Neutrophil (primary cell): ENCODE measurements around the gene HPN.

Source experiments
- H3K27ac ChIP-seq: fragments of 200-600 bp; sonication (generic); 2 replicates; pipeline ENCODE4 v1.5.1; 2016; ENCODE audit warnings: mild to moderate bottlenecking, moderate library complexity
- H3K27me3 ChIP-seq: fragments of 200-600 bp; sonication (generic); 2 replicates; pipeline ENCODE4 v1.6.0; 2016; ENCODE audit warnings: mild to moderate bottlenecking
- H3K36me3 ChIP-seq: fragments of 200-600 bp; sonication (generic); 2 replicates; pipeline ENCODE4 v1.5.1; 2017
- H3K4me1 ChIP-seq, 2 experiments: fragments of 200-600 bp in 1 of 2; sonication (generic) in 1 of 2; 1 replicate in 1 of 2; 2 replicates in 1 of 2; pipeline versions ENCODE4 v1.5.1 to v1.6.1; 2013 to 2016; ENCODE audit warnings: low read depth in 1 of 2, low read length in 1 of 2, mild to moderate bottlenecking in 1 of 2, moderate library complexity in 1 of 2; ENCODE audit not compliant: control insufficient read depth in 1 of 2, insufficient read depth in 1 of 2
- H3K4me3 ChIP-seq, 2 experiments: fragments of 200-600 bp in 1 of 2; sonication (generic) in 1 of 2; 1 replicate in 1 of 2; 2 replicates in 1 of 2; pipeline ENCODE4 v1.5.1; 2013 to 2016; ENCODE audit warnings: low read depth in 1 of 2, low read length in 1 of 2, mild to moderate bottlenecking in 1 of 2, moderate library complexity in 1 of 2
- H3K9me3 ChIP-seq: fragments of 200-600 bp; sonication (generic); 2 replicates; pipeline ENCODE4 v1.5.1; 2016
- TF ChIP-seq, protein P1 (sequence below): fragments of 200-600 bp; sonication (generic); IDR thresholded peaks from 2 replicates; pipeline ENCODE4 v1.5.1; 2016; ENCODE audit warnings: antibody characterized with exemption

The HPN gene

GRCh38 chr19:35107545-35107944 is 66.0 kb downstream of the HPN start:
- TF ChIP-seq, protein P1, sequence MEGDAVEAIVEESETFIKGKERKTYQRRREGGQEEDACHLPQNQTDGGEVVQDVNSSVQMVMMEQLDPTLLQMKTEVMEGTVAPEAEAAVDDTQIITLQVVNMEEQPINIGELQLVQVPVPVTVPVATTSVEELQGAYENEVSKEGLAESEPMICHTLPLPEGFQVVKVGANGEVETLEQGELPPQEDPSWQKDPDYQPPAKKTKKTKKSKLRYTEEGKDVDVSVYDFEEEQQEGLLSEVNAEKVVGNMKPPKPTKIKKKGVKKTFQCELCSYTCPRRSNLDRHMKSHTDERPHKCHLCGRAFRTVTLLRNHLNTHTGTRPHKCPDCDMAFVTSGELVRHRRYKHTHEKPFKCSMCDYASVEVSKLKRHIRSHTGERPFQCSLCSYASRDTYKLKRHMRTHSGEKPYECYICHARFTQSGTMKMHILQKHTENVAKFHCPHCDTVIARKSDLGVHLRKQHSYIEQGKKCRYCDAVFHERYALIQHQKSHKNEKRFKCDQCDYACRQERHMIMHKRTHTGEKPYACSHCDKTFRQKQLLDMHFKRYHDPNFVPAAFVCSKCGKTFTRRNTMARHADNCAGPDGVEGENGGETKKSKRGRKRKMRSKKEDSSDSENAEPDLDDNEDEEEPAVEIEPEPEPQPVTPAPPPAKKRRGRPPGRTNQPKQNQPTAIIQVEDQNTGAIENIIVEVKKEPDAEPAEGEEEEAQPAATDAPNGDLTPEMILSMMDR = no peak
- Histone ChIP-seq H3K9me3 (no peaks in the 10 kb centered on the region), H3K27me3 (peaks cover 13% of the 10 kb centered on the region), H3K27ac (no peak overlapping the region), H3K4me1 (no peaks in the 10 kb centered on the region), H3K36me3 (no peaks in the 10 kb centered on the region), H3K4me3 (no peak overlapping the region)

- H3K4me3 ChIP-seq = no peak overlapping the region
- H3K4me1 ChIP-seq = no peaks in the 10 kb centered on the region
- no peaks in the 10 kb centered on the region for H3K9me3 ChIP-seq
- H3K27ac ChIP-seq = no peak overlapping the region
- no peaks in the 10 kb centered on the region for H3K36me3 ChIP-seq
- TF ChIP-seq, protein P1 = no peak
- H3K27me3 ChIP-seq = peaks cover 13% of the 10 kb centered on the region
These were observed 67.2 kb downstream of the HPN start for GRCh38 chr19:35108730-35109129.

GRCh38 chr19:35109395-35110112 is 68.0 kb downstream of the HPN start:
- no peaks in the 10 kb centered on the region for H3K36me3 ChIP-seq
- H3K4me1 ChIP-seq = no peaks in the 10 kb centered on the region
- TF ChIP-seq, protein P1 = no peak
- no peaks in the 10 kb centered on the region for H3K9me3 ChIP-seq
- H3K27me3 ChIP-seq = peaks cover 14% of the 10 kb centered on the region
- H3K4me3 ChIP-seq = no peak overlapping the region
- no peak overlapping the region for H3K27ac ChIP-seq

- Histone ChIP-seq H3K36me3 (no peaks in the 10 kb centered on the region), H3K27me3 (peaks cover 28% of the 10 kb centered on the region), H3K9me3 (no peaks in the 10 kb centered on the region), H3K4me1 (no peaks in the 10 kb centered on the region), H3K27ac (no peak overlapping the region), H3K4me3 (no peak overlapping the region)
- TF ChIP-seq, protein P1 = no peak
These were observed 69.5 kb downstream of the HPN start for GRCh38 chr19:35110974-35111373.

DNA sequence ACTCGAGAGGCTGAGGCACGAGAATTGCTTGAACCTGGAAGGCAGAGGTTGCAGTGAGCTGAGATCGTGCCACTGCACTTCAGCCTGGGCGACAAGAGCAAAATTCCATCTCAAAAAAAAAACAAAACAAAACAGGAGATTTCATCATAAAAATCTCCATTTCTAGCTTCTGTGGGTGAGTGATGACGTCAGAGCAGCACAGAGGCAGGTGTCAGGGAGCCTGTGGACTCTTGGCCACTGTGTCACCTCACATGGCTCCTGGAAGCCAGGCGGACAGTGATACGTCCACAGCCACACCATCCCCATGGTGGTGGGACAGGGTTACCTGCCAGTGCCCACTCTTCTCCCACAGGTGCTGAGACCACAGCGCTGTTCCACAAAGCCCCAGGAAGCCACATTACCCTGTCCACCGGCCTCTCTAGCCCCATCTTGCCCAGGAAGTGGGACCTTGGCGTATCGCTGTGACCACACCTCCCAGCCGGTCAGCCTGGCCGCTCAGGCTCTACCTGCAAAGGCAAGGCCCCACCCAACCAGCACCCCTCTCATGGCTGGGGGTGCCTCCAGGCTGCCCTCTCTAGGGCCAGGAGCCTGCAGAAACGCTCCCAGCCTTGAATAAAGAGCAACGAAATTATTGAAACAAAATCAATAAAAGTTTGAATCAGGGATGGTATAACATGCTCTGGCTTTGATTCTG is 71.6 kb downstream of the HPN start:
- Histone ChIP-seq H3K27me3 (peaks cover 48% of the 10 kb centered on the region), H3K36me3 (no peaks in the 10 kb centered on the region), H3K9me3 (no peaks in the 10 kb centered on the region), H3K4me3 (no peak overlapping the region), H3K27ac (no peak overlapping the region), H3K4me1 (no peaks in the 10 kb centered on the region)
- TF ChIP-seq, protein P1 = no peak
